Endothelial cell of hepatic sinusoid (primary cell): Measurements from ENCODE around the gene PLS3.
"Not testable (repeated sequence)": the region's sequence is repeated elsewhere in the genome, so short reads cannot be mapped to it uniquely, and the experiment has no call there.

Source experiments
- in situ Hi-C: cut with HindIII; loops from 2 replicates; pipeline ENCODE4 v1.10.0; 2017; ENCODE audit warnings: low sequenced_read_pairs

Gene PLS3

GRCh38 chrX:115602729-115603389 lies 41.9 kb downstream of the PLS3 start:
- in situ Hi-C loops: no loop called here

GRCh38 chrX:115603534-115604074 lies 42.6 kb downstream of the PLS3 start:
- in situ Hi-C loops: no loop called here

GRCh38 chrX:115606861-115607260 lies 45.9 kb downstream of the PLS3 start:
- in situ Hi-C loops: no loop called here

- in situ Hi-C loops: no loop called here
Measured at GRCh38 chrX:115609621-115610020, 48.6 kb downstream of the PLS3 start.

GRCh38 chrX:115616943-115617563 lies 56.1 kb downstream of the PLS3 start:
- in situ Hi-C loops: no loop called here

- in situ Hi-C loops: no loop called here
Measured at GRCh38 chrX:115622534-115622933, 61.6 kb downstream of the PLS3 start.

- in situ Hi-C loops: no loop called here
Measured at GRCh38 chrX:115624916-115625315, 63.9 kb downstream of the PLS3 start.

- in situ Hi-C loops: no loop called here
Measured at GRCh38 chrX:115625572-115626301, 64.8 kb downstream of the PLS3 start.

GRCh38 chrX:115630204-115630603 lies 69.2 kb downstream of the PLS3 start:
- in situ Hi-C loops: no loop called here

GRCh38 chrX:115632455-115632854 lies 71.5 kb downstream of the PLS3 start:
- in situ Hi-C loops: no loop called here

- in situ Hi-C loops: not testable (repeated sequence)
Measured at GRCh38 chrX:115633397-115633796, 72.4 kb downstream of the PLS3 start.

GRCh38 chrX:115639334-115639880 lies 78.4 kb downstream of the PLS3 start:
- in situ Hi-C loops: no loop called here

GRCh38 chrX:115642311-115642710 lies 81.3 kb downstream of the PLS3 start:
- in situ Hi-C loops: no loop called here

GRCh38 chrX:115642895-115643530 lies 82.0 kb downstream of the PLS3 start:
- in situ Hi-C loops: no loop called here

- in situ Hi-C loops: not testable (repeated sequence)
Measured at GRCh38 chrX:115644397-115644796, 83.4 kb downstream of the PLS3 start.

GRCh38 chrX:115649461-115650063 lies 88.6 kb downstream of the PLS3 start:
- in situ Hi-C loops: loop anchor here (5.0 kb wide), 1 partner anchor 38 kb away; no protein-coding TSS in a partner anchor

GRCh38 chrX:115650449-115650848 lies 89.5 kb downstream of the PLS3 start:
- in situ Hi-C loops: loop anchor here (5.0 kb wide), 1 partner anchor 37 kb away; no protein-coding TSS in a partner anchor

- in situ Hi-C loops: loop anchor here (5.0 kb wide), 1 partner anchor 36 kb away; no protein-coding TSS in a partner anchor
Measured at GRCh38 chrX:115650916-115651315, 89.9 kb downstream of the PLS3 start.

GRCh38 chrX:115652221-115652620 lies 91.2 kb downstream of the PLS3 start:
- in situ Hi-C loops: loop anchor here (5.0 kb wide), 1 partner anchor 35 kb away; no protein-coding TSS in a partner anchor

GRCh38 chrX:115665122-115665521 lies 104.1 kb downstream of the PLS3 start:
- in situ Hi-C loops: no loop called here
